Astrocyte of the hippocampus (primary cell): ENCODE measurements around the gene DDR1.
"Not testable (repeated sequence)": the region's sequence is repeated elsewhere in the genome, so short reads cannot be mapped to it uniquely, and the experiment has no call there.

Experiments used
- DNase-seq: peaks from one replicate; pipeline ENCODE4 v3.0.0; 2011; ENCODE audit warnings: low read depth, low spot score

Gene DDR1

GRCh38 chr6:30917041-30917440 is 32.7 kb downstream of the DDR1 start:
- no peak for DNase-seq

- DNase-seq, result no peak
These were observed 33.2 kb downstream of the DDR1 start for GRCh38 chr6:30917487-30917886.

GRCh38 chr6:30918670-30919069 is 34.4 kb downstream of the DDR1 start:
- DNase-seq, result no peak

GRCh38 chr6:30922447-30922852 is 38.1 kb downstream of the DDR1 start:
- no peak for DNase-seq

- DNase-seq, result not testable (repeated sequence)
These were observed 39.8 kb downstream of the DDR1 start for GRCh38 chr6:30924040-30924627.

- DNase-seq, result peak; percentile 60
These were observed 42.3 kb downstream of the DDR1 start for GRCh38 chr6:30926644-30927043.

GRCh38 chr6:30927080-30927479 is 42.8 kb downstream of the DDR1 start:
- not testable (repeated sequence) for DNase-seq

- no peak for DNase-seq
These were observed 44.4 kb downstream of the DDR1 start for GRCh38 chr6:30928677-30929076.

GRCh38 chr6:30930506-30930905 is 46.2 kb downstream of the DDR1 start:
- no peak for DNase-seq

- DNase-seq, result no peak
These were observed 47.0 kb downstream of the DDR1 start for GRCh38 chr6:30931272-30931671.

- DNase-seq, result no peak
These were observed 47.8 kb downstream of the DDR1 start, which contains the start of gene SFTA2 for GRCh38 chr6:30931969-30932645. SFTA2 (minus strand) TSS chr6:30932170; CDS start chr6:30932096, 74 bp downstream.

GRCh38 chr6:30932665-30933365 is 48.5 kb downstream of the DDR1 start:
- DNase-seq, result no peak

GRCh38 chr6:30935018-30935417 is 50.7 kb downstream of the DDR1 start:
- no peak for DNase-seq

GRCh38 chr6:30937265-30937664 is 52.9 kb downstream of the DDR1 start:
- no peak for DNase-seq

- no peak for DNase-seq
These were observed 54.4 kb downstream of the DDR1 start for GRCh38 chr6:30938730-30939129.

GRCh38 chr6:30939473-30939872 is 55.2 kb downstream of the DDR1 start:
- no peak for DNase-seq

GRCh38 chr6:30940361-30940986 is 56.2 kb downstream of the DDR1 start, which contains the start of gene MUCL3:
MUCL3 (plus strand) TSS chr6:30940973; CDS start chr6:30941000, 27 bp downstream.
- no peak for DNase-seq

GRCh38 chr6:30942338-30943060 is 58.2 kb downstream of the DDR1 start:
- peak; percentile 90 for DNase-seq

GRCh38 chr6:30944051-30944450 is 59.7 kb downstream of the DDR1 start:
- DNase-seq, result no peak

- DNase-seq, result no peak
These were observed 61.0 kb downstream of the DDR1 start for GRCh38 chr6:30945281-30945680.

- DNase-seq, result no peak
These were observed 62.9 kb downstream of the DDR1 start for GRCh38 chr6:30947231-30947630.

GRCh38 chr6:30948811-30949210 is 64.5 kb downstream of the DDR1 start:
- no peak for DNase-seq
